Measurements from ENCODE around the gene MYZAP. TPM values are rescaled to one million over a fixed set of nuclear protein-coding genes. Genes with fewer than 3 reads are reported as not detected.

The MYZAP gene
- total and polyA plus RNA-seq, 2 of the 4 experiments (the other 2 are of a cell fraction): not detected

DNA sequence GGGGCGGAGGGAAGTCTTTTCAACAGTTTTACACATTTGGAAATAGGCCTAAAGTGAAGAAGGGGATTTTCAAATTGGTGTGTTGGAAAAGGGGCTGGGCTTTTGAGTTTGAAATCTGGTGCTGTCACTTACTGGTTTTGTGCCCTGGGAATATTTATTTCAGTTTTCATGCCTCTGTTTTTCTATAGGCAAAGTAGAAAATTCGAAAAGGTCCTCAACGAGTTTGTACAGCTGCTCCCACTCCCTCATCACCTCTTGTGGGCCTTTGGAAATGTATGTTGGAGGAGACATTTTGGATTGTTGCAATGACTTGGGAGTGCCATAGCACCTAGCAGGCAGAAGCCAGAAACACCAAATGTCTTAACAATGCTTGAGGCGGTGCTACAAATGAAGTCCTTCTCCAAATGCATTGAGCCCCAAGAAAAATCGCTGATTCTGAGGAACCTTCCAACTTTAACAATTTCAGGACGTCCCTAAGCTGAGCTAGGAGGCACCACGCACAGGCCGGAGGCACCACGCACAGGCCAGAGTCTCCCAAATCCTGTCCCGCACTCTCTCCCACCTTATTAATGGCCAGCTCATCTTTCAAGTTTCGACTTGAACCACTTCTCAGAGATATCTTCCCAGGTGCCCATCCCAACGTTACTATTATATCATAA lies 114.2 kb downstream of the MYZAP start:
- H4K5ac ChIP-seq (ENCODE audit: low read depth, low read length): peak overlapping the region; percentile 38
- H3K56ac ChIP-seq (ENCODE audit: extremely low read depth, insufficient read depth, low read length): no peak overlapping the region
- peak overlapping the region; percentile 25; the same call in 1 of the 2 replicates for H2AK5ac ChIP-seq (ENCODE audit: low read depth, low read length)
- no peaks in the 10 kb centered on the region for H3K4me1 ChIP-seq (ENCODE audit: control insufficient read depth, insufficient read depth, low read length)
- 100% methylated on average over 5 of the region's 12 CpGs; no CpG with 5 or more reads in 1 of the 2 experiments for WGBS, 2 experiments (ENCODE audit: extremely low coverage in 2 of 2, insufficient read length in 1 of 2)
- ChIA-PET CTCF (no interaction called here), POLR2A (ENCODE audit: unreplicated experiment) (no interaction called here)
- DNase-seq: no peak
- peaks cover 8% of the 10 kb centered on the region for H3K36me3 ChIP-seq (ENCODE audit: control insufficient read depth, insufficient read depth, low read length)
- H3K14ac ChIP-seq (replicated peaks; ENCODE audit: low read depth, low read length): peak overlapping the region; percentile 49
- H3K23ac ChIP-seq (ENCODE audit: low read depth, low read length): no peak overlapping the region
- H2BK5ac ChIP-seq (ENCODE audit: low read depth, low read length, poor library complexity, severe bottlenecking): peak overlapping the region; percentile 71
- H2BK120ac ChIP-seq (ENCODE audit: low read depth, low read length): peak overlapping the region; percentile 24
- peak overlapping the region; percentile 95 for H2AFZ ChIP-seq (replicated peaks; ENCODE audit: low read length, poor library complexity)
- H3K27ac ChIP-seq (ENCODE audit: insufficient read depth, low read length): peak overlapping the region; percentile 19; the same call in 1 of the 2 replicates
- no TSS peak for BruUV-seq (replicated peaks)
- no peaks in the 10 kb centered on the region for H3K27me3 ChIP-seq (ENCODE audit: control insufficient read depth, insufficient read depth, low read length)
- H3K9ac ChIP-seq (ENCODE audit: low read depth, low read length): peak overlapping the region; percentile 3; the same call in 1 of the 2 replicates
- H3K79me1 ChIP-seq (ENCODE audit: low read depth in 1 of 2, low read length in 2 of 2): peaks cover 13 to 27% of the 10 kb centered on the region in 2 experiments
- peak overlapping the region; percentile 38 for H3K18ac ChIP-seq (ENCODE audit: low read depth, low read length)
- H3K4ac ChIP-seq (ENCODE audit: low read depth, low read length): peak overlapping the region; percentile 48
- no peak for TF ChIP-seq CEBPB (IDR thresholded peaks at IDR 0.05; ENCODE audit: low read depth, low read length)
- no peak for TF ChIP-seq NFE2L2 (IDR thresholded peaks at IDR 0.05; ENCODE audit: low read depth, low read length)
- no peak for TF ChIP-seq RAD21 (IDR thresholded peaks at IDR 0.05; ENCODE audit: low read length)
- no peaks in the 10 kb centered on the region for H4K20me1 ChIP-seq (ENCODE audit: insufficient read depth, low read length)
- dilution Hi-C loops (cut with HindIII; ENCODE audit: low sequenced_read_pairs, unreplicated experiment) (no loop called here), in situ Hi-C loops (cut with MboI; ENCODE audit: low sequenced_read_pairs) (no loop called here), intact Hi-C loops (cut with micrococcal nuclease) (loop anchor here (1.0 to 5.0 kb wide), 2 partner anchors 39 to 149 kb away; no protein-coding TSS in a partner anchor)
- H3K4me3 ChIP-seq (ENCODE audit: insufficient read depth, low read depth, low read length): peak overlapping the region; percentile 95
- peaks cover 5% of the 10 kb centered on the region for H3K9me1 ChIP-seq (ENCODE audit: insufficient read depth, low read length)
- no peaks in the 10 kb centered on the region for H3K9me3 ChIP-seq (ENCODE audit: control insufficient read depth, insufficient read depth, low read length)
- H3K4me2 ChIP-seq (ENCODE audit: low read depth, low read length): peak overlapping the region; percentile 60
- peak overlapping the region; percentile 80 to 92 for H4K8ac ChIP-seq (ENCODE audit: low read depth in 2 of 2, low read length in 2 of 2)
- H2AK9ac ChIP-seq (replicated peaks; ENCODE audit: low read depth, low read length, poor library complexity): peak overlapping the region; percentile 53
- H2BK20ac ChIP-seq (ENCODE audit: low read depth, low read length): 0 out of 2 replicates have a peak overlapping the region, but pooled peaks have one; percentile 47
- no peak; the same call in 1 of the 2 replicates for ATAC-seq (ENCODE audit: low read depth)
- peak overlapping the region; percentile 20; the same call in 1 of the 2 replicates for H4K91ac ChIP-seq (ENCODE audit: insufficient read depth, low read depth, low read length)
- peak overlapping the region; percentile 10; the same call in 1 of the 3 replicates for H2BK15ac ChIP-seq (ENCODE audit: low read depth, low read length)
